Stimulated activated CD8-positive, alpha-beta memory T cell treated with anti-CD3 and anti-CD28 coated beads, Interleukin-7, amount 100 ng/mL, for 1 hour (primary cell): Measurements from ENCODE around the gene DENND1A.
A peak's percentile ranks its signal among the peaks of the same experiment; 100 is the strongest.
"Not testable (repeated sequence)": the region's sequence is repeated elsewhere in the genome, so short reads cannot be mapped to it uniquely, and the experiment has no call there.

Experiments used
- DNase-seq, 2 donors: peaks; one replicate each; pipeline ENCODE4 v3.0.0-alpha.2; 2020; ENCODE audit warnings: low read depth in 2 of 2

Gene DENND1A, protein sequence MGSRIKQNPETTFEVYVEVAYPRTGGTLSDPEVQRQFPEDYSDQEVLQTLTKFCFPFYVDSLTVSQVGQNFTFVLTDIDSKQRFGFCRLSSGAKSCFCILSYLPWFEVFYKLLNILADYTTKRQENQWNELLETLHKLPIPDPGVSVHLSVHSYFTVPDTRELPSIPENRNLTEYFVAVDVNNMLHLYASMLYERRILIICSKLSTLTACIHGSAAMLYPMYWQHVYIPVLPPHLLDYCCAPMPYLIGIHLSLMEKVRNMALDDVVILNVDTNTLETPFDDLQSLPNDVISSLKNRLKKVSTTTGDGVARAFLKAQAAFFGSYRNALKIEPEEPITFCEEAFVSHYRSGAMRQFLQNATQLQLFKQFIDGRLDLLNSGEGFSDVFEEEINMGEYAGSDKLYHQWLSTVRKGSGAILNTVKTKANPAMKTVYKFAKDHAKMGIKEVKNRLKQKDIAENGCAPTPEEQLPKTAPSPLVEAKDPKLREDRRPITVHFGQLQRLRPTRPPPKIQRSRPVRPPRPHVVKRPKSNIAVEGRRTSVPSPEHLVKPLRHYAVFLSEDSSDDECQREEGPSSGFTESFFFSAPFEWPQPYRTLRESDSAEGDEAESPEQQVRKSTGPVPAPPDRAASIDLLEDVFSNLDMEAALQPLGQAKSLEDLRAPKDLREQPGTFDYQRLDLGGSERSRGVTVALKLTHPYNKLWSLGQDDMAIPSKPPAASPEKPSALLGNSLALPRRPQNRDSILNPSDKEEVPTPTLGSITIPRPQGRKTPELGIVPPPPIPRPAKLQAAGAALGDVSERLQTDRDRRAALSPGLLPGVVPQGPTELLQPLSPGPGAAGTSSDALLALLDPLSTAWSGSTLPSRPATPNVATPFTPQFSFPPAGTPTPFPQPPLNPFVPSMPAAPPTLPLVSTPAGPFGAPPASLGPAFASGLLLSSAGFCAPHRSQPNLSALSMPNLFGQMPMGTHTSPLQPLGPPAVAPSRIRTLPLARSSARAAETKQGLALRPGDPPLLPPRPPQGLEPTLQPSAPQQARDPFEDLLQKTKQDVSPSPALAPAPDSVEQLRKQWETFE

GRCh38 chr9:123929870-123930831 is at the start of gene DENND1A:
DENND1A (minus strand) TSS chr9:123930126; CDS start chr9:123929905, 221 bp downstream.
- peak; percentile 69 to 78 for DNase-seq

DNA sequence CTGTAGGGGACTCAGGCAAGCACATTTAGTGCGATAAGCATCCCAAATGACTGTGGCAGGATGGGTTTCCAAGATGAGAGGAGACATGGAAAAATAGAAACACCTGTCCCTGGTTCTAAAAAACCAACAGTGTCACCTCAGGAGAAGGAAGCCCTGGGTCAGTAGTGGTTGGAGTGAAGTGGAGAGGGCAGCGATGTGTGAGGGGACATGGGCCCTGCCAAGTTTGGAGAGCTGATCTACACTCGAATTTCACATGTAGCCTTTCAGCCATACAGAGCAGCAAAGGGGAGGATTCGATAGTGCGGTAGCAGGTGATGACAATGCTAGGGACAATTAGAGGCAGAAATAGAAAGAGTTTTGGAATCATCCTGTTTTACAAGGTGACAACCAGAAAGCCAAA is 49.1 kb upstream of the DENND1A start:
- DNase-seq = no peak

GRCh38 chr9:123976579-123976978 is 46.7 kb upstream of the DENND1A start:
- not testable (repeated sequence) for DNase-seq

DNA sequence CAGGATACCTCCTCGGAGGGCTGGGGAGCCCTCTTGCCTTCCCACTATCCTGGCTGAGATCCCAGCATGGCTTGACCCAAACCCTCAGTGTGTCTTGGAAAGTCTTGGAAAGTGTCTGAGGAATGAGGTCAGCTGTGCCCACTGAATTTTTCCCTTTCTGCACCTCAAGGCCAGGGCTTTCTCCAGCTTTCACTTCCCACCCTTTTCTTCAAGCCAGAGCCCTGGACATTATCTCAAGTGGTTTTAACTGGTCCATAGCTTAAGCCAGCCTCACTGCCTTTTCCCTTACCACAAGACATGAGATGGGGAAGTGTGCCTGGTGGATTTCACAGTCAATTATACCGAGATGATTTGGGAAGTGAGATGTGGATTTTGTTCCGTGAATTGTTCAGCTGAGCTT is 45.9 kb upstream of the DENND1A start:
- DNase-seq = no peak

DNA sequence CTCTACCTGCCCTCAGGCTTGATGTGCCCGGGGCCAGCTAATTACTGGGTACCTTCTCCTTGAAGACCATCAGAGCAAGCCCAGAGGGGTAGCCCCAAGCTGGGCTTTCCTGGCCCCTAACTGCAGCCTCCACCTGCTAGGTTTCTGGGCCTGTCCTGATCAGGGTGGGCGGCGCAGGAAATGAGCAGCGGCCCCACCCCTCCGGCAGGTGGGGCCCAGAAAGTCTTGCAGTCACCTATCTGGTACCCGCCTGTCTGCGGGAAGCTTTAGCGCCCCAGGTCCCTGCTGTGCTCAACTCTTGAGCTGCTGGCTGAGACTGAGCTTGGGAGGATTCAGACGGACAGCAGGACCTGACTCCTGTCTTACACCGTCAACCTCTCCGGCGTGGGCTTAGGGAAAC is 44.5 kb upstream of the DENND1A start:
- no peak for DNase-seq

DNA sequence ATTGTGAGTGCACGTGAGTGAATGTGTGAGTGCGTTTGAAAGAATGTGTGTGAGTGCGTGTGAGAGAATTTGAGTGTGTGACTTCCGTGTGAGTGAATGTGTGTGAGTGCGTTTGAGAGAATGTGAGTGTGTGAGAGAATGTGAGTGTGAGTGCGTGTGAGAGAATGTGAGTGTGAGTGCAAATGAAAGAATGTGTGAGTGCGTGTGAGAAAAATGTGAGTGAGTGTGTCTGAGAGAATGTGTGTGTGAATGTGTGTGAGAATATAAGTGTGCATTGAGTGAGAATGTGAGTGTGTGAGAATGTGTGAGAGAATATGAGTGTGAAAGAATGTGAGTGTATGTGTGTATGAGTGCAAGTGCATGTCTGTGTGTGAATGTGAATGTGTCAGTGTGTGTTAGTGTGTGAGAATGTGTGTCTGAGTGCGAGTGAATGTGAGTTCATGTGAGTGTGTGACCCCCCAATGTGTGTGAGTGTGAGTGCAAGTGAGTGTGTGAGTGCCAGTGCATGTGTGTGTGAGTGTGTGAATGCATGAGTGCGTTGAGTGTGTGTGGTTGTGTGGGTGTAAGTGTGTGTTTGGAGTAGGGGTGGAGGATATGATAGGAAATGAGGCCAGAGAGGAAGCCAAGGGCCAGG is 43.8 kb upstream of the DENND1A start:
- DNase-seq = no peak

DNA sequence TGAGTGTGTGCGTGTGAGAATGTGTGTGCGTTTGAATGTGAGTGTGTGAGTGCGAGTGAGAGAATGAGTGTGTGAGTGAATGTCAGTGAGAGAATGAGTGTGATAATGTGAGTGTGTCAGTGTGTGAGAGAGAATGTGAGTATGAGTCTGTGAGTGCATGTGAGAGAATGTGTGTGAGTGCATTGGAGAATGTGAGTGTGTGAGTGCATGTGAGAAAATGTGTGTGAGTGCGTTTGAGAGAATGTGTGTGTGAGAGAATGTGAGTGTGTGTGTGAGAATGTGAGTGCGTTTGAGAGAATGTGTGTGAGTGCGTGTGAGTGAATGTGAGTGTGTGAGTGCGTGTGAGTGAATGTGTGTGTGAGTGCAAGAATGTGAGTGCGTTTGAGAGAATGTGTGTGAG is 42.7 kb upstream of the DENND1A start:
- DNase-seq = no peak

GRCh38 chr9:123967323-123967722 is 37.4 kb upstream of the DENND1A start:
- DNase-seq = no peak

GRCh38 chr9:123965801-123966686 is 36.1 kb upstream of the DENND1A start:
- DNase-seq = no peak

- no peak for DNase-seq
Measured at GRCh38 chr9:123964761-123965160, 34.8 kb upstream of the DENND1A start.

DNA sequence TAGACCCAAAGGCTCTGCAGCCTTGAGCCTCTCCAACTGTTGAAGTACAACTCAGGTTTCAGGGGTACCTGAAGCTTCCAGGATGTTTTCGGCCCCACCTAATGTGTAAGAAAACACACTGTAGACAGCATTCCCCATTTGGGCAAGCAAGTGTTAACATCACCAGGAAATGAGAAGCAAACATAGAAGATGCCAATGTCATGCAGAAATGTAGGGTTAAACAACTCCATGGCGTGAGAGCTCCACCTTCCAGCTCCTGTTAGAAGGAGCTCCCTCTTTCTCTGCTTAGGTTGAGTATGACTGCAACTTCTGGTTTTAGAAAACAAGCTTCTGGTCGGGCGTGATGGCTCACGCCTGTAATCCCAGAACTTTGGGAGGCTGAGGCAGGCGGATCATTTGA is 31.0 kb upstream of the DENND1A start:
- DNase-seq = no peak

DNA sequence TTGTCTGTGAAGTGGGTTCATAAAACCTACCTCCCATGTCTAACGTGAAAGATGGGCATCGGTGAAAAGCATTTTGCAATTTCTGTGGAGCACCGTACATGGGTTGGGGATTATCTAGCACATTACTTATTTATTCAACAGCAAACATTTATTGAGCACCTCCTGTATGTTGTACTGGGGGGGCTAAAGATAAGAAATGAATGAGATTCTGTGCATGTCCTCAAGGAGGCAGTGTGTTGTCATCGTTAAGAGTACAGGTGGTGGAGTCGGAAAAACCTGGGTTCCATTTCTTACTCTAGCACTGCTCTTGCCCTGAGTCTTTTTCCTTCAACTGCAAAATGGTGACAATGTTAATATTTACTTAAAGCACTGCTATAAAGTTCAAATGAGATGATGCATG is 30.4 kb upstream of the DENND1A start:
- DNase-seq = no peak

DNA sequence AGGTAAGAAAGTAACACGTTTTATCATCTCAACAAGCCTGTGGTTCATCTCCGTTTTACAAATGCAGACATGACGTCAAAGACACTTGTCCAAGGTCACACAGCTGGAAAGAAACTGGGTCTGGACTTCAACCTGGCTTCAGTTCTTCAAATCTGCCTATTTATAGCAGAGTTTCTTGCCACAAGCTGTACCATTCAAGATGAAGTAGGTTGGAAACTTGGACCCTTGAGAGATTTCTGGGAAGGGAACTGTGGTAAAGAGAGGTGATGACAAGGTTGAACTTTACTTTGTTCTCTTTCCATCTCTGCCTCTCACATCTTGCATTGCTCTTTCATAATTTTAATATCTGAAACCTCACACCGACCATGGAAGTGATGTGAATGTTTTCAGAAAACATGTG is 29.9 kb upstream of the DENND1A start:
- DNase-seq = no peak

DNA sequence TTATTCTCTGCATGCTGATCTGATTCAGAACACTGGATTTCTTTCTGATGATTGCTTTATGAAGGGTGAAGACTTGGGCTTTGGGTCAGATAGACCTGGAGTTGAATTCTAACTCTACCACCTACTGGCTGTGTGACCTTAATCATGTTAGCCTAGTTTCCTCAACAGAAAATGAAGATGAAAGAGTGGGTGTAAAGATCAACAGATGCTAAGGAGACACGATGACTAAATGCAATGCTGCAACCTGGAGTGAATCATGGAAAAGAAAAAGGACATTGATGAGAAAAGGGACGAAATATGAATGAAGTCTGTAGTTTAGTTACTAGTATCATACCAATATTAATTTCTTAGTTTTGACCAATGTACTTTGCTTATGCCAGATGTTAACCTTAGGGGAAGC is 27.8 kb upstream of the DENND1A start:
- no peak for DNase-seq

DNA sequence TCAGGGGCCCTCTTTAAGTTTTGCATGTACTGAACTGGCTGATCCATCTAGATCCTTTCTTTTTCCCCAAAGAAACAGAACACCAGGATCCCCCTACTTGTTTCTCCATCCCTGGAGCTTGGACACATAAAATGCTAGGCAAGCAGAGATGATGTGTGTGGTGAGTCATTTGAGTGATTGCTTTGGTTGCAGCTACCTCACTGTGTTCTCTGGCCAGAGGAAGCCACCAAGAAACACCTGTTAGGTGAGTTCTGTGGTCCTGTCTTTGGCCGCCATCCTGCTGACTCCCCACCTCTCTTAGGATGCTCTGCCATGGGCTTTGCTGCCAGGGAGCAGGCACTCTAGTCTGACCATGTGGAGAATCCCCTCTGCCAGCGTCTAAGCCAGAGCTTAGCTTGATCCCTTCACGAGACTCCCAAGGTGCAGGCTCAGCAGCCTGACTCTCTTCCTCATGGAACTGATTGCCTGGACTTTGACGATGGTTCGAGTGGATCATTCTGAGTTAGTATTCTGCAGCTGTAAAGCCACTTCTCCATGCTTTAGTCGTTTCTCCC is 27.3 kb upstream of the DENND1A start:
- DNase-seq = no peak

- DNase-seq = no peak
Measured at GRCh38 chr9:123955637-123956036, 25.7 kb upstream of the DENND1A start.

DNA sequence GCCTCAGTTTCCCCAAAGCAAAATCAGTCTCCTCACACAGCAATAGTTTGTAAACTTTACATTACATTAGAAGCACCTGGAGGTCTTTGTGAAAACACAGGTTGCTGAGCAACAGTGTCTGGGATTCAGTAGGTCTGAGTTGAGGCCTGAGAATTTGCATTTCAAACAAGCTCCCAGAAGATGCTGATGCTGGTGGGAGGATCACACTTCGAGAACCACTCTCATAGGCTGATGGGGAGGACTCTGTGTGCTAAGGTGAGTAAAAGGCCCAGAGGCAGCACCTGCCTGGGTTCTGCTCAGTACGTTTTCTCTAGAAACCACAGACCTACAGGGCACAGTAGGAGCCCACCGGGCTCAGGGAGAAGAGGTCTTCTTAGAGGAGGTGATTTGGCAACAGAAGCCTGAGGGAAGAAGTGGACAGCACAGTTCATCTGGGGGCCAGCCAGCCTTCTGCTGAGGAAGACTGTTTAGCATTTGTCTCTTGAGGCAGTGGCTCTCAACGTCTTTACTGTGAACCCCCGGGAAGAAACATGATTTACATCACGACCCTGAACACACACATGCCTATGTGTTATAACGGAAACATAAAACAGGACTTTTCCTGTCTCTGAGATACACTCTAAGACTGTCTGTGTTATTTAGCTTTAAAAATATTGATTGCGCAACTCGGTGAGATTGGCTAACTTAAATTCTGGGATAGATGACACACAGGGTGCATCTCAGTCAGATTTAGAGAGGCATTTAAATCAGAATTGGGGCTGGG is 24.8 kb upstream of the DENND1A start:
- DNase-seq = no peak

- no peak for DNase-seq
Measured at GRCh38 chr9:123952641-123953495, 22.9 kb upstream of the DENND1A start.
